A549 treated with DMSO at 1 μM for 4 hours (cell line): ENCODE measurements around the gene CRX. TPM values are rescaled to one million over a fixed set of nuclear protein-coding genes. Genes with fewer than 3 reads are reported as not detected.

Experiments
- total RNA-seq: library from RNA; stranded (reverse); fragments of 200-300 nt; extraction: Qiagen RNA extraction; gene quantifications from 5 replicates; pipeline ENCODE4 v1.2.3, GENCODE V29; 2022; ENCODE audit warnings: low read depth

CRX gene
- not detected in 5 replicates for total RNA-seq

DNA sequence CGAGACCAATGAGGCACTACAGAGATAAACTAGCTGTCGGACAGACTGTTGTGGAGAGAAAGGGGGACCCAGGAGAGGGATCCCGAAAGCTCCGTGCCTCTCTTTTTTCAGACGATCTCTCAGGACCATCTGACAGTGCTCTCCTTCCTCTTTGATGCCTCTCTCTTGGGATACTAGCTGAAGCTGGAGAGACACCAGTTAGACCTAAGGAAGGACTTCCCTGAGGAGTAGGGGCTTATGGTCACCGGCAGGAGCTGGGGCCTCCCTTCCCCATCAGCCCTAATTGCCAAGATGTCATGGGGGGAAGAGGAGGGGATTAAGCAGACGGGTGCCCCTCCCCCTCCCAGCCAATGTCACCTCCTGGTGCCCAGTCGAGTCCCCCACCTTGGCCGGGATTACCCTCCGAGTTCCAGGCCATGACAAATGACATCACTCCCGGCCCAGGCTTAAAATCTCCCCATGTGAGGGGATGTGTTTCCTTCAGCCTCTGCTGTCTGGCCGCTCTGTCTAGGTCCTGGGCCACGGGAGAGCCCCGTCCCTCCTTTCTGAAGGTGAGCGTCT is at the start of gene CRX:
CRX (plus strand) TSS at position 478 of the 561 bp plus-strand sequence. CDS start 12,507 bp downstream, outside the sequence.

DNA sequence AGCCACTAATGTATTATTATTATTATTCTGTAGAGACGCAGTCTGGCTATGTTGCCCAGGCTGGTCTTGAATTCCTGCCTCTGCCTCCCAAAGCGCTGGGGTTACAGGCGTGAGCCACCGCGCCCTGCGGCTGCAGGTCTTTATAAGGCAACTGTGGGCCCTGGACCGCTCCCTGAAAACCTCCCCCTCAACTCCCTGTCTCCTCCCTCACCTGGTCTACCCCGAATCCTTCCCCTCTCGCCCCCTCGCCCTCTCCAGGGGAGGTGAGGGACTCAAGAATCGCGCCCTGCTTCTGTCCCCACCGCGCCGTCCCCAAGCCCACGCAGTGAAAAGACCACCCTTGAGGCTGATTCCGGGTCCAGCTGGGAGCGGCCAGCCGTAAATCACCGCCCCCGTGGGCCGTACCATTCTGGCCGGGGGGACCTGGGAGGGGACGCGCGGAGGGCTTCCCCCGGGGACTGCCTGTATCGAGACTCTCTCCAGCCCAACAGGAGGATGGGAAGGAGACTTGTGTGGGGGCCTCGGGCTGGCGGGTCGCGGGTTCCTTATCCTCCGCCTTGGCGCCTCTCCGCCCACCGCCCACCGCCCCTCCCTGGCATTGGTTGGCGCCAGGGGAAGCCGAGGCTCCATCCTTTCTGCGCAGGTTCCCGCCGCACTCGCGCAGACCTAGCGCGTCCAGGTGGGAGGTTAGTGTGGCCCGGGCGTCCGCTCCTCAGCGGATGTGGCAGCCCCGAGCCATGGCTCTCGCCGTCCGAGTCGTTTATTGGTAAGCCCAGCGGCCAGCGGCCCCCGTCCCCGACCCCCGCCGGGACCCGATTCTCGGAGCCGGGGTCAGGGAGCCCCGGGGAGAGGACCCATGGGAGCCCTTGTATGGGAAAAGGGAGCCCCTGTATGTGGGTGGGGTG is 43.4 kb upstream of the CRX start, which contains the start of gene SELENOW:
SELENOW (plus strand) TSS at position 655 of the 905 bp plus-strand sequence; CDS start at position 738, 83 bp downstream.

GRCh38 chr19:47804451-47804850 is 17.3 kb upstream of the CRX start, which contains the start of gene TPRX1:
Gene TPRX1, minus strand, starts transcription at chr19:47804551. Its CDS starts 12 bp downstream, at chr19:47804539.

GRCh38 chr19:47858646-47859285 is 37.0 kb downstream of the CRX start, which contains the start of gene TPRX2:
Gene TPRX2, plus strand, starts transcription at chr19:47859235. Its CDS starts 12 bp downstream, at chr19:47859247.

DNA sequence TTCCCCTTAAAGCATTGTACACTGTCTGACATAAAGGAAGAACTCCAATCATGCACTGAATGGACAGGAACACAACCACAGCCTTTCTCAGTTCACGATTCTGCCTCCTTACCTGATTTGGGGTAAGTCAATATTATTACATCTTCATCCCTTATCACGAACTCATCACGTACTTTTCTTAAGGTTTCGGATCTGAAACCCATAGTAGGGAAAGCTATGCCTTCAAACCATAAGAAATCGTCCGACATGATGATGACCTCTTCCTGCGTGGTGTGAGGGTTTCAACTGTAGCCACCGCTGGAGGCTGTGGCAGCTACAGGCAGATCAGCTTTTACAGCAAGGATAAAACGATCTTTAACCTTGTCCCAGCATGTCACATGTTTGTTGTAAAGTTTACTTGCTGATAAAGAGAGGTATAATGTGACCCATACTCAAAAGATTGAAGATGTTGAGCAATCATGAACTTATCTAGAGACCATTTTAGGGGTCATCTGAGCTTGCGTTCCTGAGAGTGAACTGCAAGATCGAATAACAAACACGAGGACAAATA is 64.3 kb downstream of the CRX start, which contains the start of gene SULT2A1:
SULT2A1 (minus strand) TSS at position 306 of the 550 bp plus-strand sequence; CDS start at position 248, 58 bp downstream.

Other genes starting within 250 kb of the CRX start
- gene ZNF541, start 248.8 kb upstream of the CRX start, total RNA-seq = not detected in 5 replicates
- gene BICRA, start 212.8 kb upstream of the CRX start, total RNA-seq = 12.5 to 17.2 TPM (median 12.7 TPM) in 5 replicates
- 106 to 151 TPM (median 129 TPM) in 5 replicates for gene EHD2, start 108.5 kb upstream of the CRX start, total RNA-seq
- 227 to 326 TPM (median 233 TPM) in 5 replicates for gene NOP53, start 76.4 kb upstream of the CRX start, total RNA-seq
- gene SELENOW, start 43.2 kb upstream of the CRX start, total RNA-seq = 102 to 159 TPM (median 147 TPM) in 5 replicates
- not detected in 5 replicates for gene TPRX1, start 17.4 kb upstream of the CRX start, total RNA-seq
- gene TPRX2, start 37.3 kb downstream of the CRX start, total RNA-seq = not detected in 5 replicates
- gene SULT2A1, start 64.4 kb downstream of the CRX start, total RNA-seq = not detected in 5 replicates
- not detected in 5 replicates for gene BSPH1, start 170.2 kb downstream of the CRX start, total RNA-seq
- 0.10 TPM in 1 of 5 replicates, not detected in the others for gene ELSPBP1, start 172.7 kb downstream of the CRX start, total RNA-seq
- not detected in 5 replicates for gene CABP5, start 222.1 kb downstream of the CRX start, total RNA-seq